ENCODE data around the gene PEAK3.

The PEAK3 gene

DNA sequence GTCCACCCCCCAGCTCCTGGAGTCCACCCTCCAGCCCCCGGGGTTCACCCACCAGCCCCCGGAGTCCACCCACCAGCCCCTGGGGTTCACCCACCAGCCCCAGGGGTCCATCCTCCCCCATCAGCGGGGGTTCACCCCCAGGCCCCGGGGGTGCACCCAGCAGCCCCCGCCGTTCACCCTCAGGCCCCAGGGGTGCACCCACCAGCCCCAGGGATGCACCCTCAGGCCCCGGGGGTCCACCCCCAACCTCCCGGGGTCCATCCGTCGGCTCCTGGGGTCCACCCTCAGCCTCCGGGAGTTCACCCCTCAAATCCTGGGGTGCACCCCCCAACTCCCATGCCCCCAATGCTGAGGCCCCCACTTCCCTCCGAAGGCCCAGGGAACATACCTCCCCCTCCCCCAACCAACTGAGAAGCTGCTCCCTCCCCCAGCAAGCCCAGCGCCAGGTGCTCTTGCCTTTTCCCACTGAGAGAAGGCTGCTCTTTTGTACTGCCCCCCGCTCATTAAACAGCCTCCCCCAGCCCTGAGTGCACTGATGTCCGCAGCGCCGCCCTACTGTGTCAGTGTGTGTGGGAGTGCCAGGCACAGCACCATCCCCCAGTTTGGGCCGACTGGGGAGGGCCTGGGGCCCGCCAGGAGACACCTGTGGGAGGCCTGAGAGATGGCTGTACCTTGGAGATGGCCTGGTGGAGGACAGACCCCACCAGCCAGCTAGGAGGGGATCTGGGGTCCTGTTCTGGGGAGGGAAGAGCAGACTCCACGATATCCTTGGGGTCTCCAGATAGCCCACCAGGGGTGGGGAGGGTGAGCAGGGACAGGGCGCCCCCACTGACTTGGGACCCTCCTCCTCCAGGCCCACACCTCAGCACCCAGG lies 33.6 kb downstream of the PEAK3 start:
- DNase-seq = no peak
- Histone ChIP-seq H3K27ac (no peak overlapping the region), H3K36me3 (peaks cover 73% of the 10 kb centered on the region), H3K4me3 (ENCODE audit: low read depth, low read length) (no peak overlapping the region), H3K27me3 (ENCODE audit: insufficient read depth, low read depth, severe bottlenecking) (no peaks in the 10 kb centered on the region), H3K9me3 (ENCODE audit: severe bottlenecking) (no peaks in the 10 kb centered on the region)
- TF ChIP-seq CTCF (IDR thresholded peaks at IDR 0.05; ENCODE audit: low read depth, low read length) = no peak

- no peak for DNase-seq
- no peak overlapping the region for H3K4me3 ChIP-seq (ENCODE audit: low read depth, low read length)
- TF ChIP-seq CTCF (IDR thresholded peaks at IDR 0.05; ENCODE audit: low read depth, low read length) = no peak
- H3K9me3 ChIP-seq (ENCODE audit: severe bottlenecking) = no peaks in the 10 kb centered on the region
- H3K27me3 ChIP-seq (ENCODE audit: insufficient read depth, low read depth, severe bottlenecking) = no peaks in the 10 kb centered on the region
- no peak overlapping the region for H3K27ac ChIP-seq
- peaks cover 81% of the 10 kb centered on the region for H3K36me3 ChIP-seq
Measured at GRCh38 chr19:2247433-2248101, 34.4 kb downstream of the PEAK3 start.

DNA sequence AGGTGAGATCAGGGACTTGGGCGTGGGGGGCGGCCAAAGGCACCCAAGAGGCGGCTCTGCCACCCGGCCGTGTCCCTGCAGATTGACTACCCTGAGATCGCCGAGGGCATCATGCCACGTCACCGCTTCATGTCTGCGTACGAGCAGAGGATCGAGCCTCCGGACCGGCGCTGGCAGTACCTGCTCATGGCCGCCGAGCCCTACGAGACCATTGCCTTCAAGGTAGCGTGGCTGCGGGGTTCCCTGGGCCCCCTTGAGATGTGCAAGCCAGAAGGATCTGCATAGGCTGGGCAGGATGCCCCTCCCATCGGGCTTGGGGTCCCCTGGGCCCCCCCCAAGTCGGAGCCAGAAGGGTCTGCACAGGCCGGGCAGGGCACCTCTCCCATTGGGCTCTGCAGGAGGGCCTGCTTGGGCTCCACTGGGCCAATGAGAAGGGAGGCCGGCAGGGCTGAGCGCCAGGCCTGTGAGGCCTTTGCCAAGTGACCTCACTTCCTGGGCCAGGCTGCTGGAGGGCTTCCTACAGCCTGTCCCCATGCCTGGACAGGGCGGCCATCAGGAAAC lies 35.1 kb downstream of the PEAK3 start:
- DNase-seq = no peak
- Histone ChIP-seq H3K36me3 (peaks cover 83% of the 10 kb centered on the region), H3K27ac (no peak overlapping the region), H3K9me3 (ENCODE audit: severe bottlenecking) (no peaks in the 10 kb centered on the region), H3K4me3 (ENCODE audit: low read depth, low read length) (no peak overlapping the region), H3K27me3 (ENCODE audit: insufficient read depth, low read depth, severe bottlenecking) (no peaks in the 10 kb centered on the region)
- no peak for TF ChIP-seq CTCF (IDR thresholded peaks at IDR 0.05; ENCODE audit: low read depth, low read length)

GRCh38 chr19:2246014-2246620 lies 35.9 kb downstream of the PEAK3 start:
- Histone ChIP-seq H3K27me3 (ENCODE audit: insufficient read depth, low read depth, severe bottlenecking) (no peaks in the 10 kb centered on the region), H3K36me3 (peaks cover 81% of the 10 kb centered on the region), H3K27ac (no peak overlapping the region), H3K4me3 (ENCODE audit: low read depth, low read length) (no peak overlapping the region), H3K9me3 (ENCODE audit: severe bottlenecking) (no peaks in the 10 kb centered on the region)
- no peak for DNase-seq
- no peak for TF ChIP-seq CTCF (IDR thresholded peaks at IDR 0.05; ENCODE audit: low read depth, low read length)

- Histone ChIP-seq H3K36me3 (peaks cover 85% of the 10 kb centered on the region), H3K4me3 (ENCODE audit: low read depth, low read length) (no peak overlapping the region), H3K9me3 (ENCODE audit: severe bottlenecking) (no peaks in the 10 kb centered on the region), H3K27me3 (ENCODE audit: insufficient read depth, low read depth, severe bottlenecking) (no peaks in the 10 kb centered on the region), H3K27ac (no peak overlapping the region)
- TF ChIP-seq CTCF (IDR thresholded peaks at IDR 0.05; ENCODE audit: low read depth, low read length) = no peak
- no peak for DNase-seq
Measured at GRCh38 chr19:2245273-2245672, 36.7 kb downstream of the PEAK3 start.

Measured in WERI-Rb-1 (cell line).